ENCODE measurements around the gene TMEM54. TPM values are rescaled to one million over a fixed set of nuclear protein-coding genes. Genes with fewer than 3 reads are reported as not detected.

The TMEM54 gene
- total RNA-seq, 1 experiment from 2014 or later, result 95.9 TPM

DNA sequence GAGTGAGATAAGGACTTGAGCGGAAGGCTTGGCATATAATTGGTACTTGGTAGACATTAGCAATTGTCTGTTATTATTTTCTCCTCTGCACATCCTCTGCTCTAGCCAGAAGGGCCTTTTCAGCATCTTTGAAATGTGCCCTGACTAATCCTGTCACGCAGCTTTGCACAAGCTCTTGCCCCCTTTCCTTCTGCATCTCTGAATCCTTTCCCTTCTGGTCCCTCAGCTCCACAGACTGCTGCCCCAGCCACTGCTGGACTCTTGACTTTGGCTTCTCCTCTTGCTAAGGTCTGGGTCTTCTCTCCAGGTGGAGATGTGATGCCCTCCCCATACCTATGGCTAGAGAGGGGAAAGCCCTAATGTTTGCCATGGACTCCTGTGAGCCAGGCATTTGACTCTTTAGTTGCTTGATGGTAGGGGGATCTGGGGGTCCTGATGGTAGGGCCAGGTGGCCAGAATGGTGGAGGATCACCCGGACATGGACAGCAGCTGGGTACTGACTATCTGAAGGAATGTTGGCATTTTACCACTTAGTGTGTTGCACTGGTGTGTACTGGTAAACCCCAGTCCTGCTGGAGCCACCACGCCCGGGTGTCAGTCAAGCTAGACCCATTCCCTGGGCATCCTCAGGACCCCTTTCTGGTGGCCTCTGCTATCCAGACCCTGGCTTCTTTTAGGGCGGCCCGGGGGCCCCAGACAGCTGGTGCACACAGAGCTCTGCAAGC is 10.5 kb downstream of the TMEM54 start:
- BruUV-seq (replicated peaks), result no TSS peak
- Mint-ChIP-seq H3K4me1 (ENCODE audit: low read depth, unreplicated experiment) (peaks cover 12% of the 10 kb centered on the region), H3K27ac (ENCODE audit: unreplicated experiment) (no peak overlapping the region), H3K27me3 (ENCODE audit: unreplicated experiment) (peaks cover 80% of the 10 kb centered on the region), H3K9me3 (ENCODE audit: low read depth, unreplicated experiment) (no peaks in the 10 kb centered on the region), H3K36me3 (ENCODE audit: insufficient read depth, unreplicated experiment) (peaks cover 31% of the 10 kb centered on the region), H3K4me3 (ENCODE audit: low read depth, unreplicated experiment) (no peak overlapping the region)
- CTCF ChIA-PET, result interaction anchor here (0.8 kb wide), 1 partner anchor 164 kb away, joined by 3 read pairs; no protein-coding TSS in a partner anchor
- no peak for DNase-seq
- TF ChIP-seq, protein P1, sequence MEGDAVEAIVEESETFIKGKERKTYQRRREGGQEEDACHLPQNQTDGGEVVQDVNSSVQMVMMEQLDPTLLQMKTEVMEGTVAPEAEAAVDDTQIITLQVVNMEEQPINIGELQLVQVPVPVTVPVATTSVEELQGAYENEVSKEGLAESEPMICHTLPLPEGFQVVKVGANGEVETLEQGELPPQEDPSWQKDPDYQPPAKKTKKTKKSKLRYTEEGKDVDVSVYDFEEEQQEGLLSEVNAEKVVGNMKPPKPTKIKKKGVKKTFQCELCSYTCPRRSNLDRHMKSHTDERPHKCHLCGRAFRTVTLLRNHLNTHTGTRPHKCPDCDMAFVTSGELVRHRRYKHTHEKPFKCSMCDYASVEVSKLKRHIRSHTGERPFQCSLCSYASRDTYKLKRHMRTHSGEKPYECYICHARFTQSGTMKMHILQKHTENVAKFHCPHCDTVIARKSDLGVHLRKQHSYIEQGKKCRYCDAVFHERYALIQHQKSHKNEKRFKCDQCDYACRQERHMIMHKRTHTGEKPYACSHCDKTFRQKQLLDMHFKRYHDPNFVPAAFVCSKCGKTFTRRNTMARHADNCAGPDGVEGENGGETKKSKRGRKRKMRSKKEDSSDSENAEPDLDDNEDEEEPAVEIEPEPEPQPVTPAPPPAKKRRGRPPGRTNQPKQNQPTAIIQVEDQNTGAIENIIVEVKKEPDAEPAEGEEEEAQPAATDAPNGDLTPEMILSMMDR (IDR thresholded peaks at IDR 0.05; ENCODE audit: unreplicated experiment), result no peak
- intact Hi-C loops (cut with micrococcal nuclease; ENCODE audit: unreplicated experiment), result no loop called here

DNA sequence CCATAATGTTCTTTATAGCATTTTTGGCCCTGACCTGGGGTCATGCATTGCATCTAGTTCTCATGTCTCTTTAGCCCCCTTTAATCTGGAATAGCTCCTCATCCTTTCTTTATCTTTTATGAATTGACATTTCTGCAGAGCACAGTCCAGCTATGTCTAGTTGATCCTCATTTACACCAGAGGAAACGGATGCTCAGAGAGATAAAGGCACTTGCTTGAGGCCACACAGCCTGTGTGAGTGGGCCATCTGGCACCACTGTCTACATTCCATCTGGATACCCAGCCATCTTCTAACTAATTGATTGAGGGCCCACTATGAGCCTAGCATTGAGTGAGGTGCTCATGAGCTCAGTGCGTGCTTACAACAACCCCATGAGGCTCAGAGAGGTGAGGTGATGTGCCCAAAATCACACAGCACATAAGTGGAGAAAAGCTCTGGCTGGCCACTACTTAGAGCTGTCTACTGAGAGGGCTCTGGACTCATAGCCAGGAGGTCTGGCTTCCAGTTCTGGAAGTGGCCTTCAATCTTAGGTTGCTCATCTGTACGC is 11.4 kb downstream of the TMEM54 start:
- H3K9me3 Mint-ChIP-seq (ENCODE audit: low read depth, unreplicated experiment), result no peaks in the 10 kb centered on the region
- no peak overlapping the region for H3K4me3 Mint-ChIP-seq (ENCODE audit: low read depth, unreplicated experiment)
- DNase-seq, result no peak
- H3K27me3 Mint-ChIP-seq (ENCODE audit: unreplicated experiment), result peaks cover 89% of the 10 kb centered on the region
- peaks cover 29% of the 10 kb centered on the region for H3K36me3 Mint-ChIP-seq (ENCODE audit: insufficient read depth, unreplicated experiment)
- H3K27ac Mint-ChIP-seq (ENCODE audit: unreplicated experiment), result no peak overlapping the region
- intact Hi-C loops (cut with micrococcal nuclease; ENCODE audit: unreplicated experiment), result no loop called here
- TF ChIP-seq, protein P1 (IDR thresholded peaks at IDR 0.05; ENCODE audit: unreplicated experiment), result no peak
- CTCF ChIA-PET, result interaction anchor here (0.8 kb wide), 1 partner anchor 165 kb away, joined by 3 read pairs; no protein-coding TSS in a partner anchor
- peaks cover 21% of the 10 kb centered on the region for H3K4me1 Mint-ChIP-seq (ENCODE audit: low read depth, unreplicated experiment)
- BruUV-seq (replicated peaks), result no TSS peak

DNA sequence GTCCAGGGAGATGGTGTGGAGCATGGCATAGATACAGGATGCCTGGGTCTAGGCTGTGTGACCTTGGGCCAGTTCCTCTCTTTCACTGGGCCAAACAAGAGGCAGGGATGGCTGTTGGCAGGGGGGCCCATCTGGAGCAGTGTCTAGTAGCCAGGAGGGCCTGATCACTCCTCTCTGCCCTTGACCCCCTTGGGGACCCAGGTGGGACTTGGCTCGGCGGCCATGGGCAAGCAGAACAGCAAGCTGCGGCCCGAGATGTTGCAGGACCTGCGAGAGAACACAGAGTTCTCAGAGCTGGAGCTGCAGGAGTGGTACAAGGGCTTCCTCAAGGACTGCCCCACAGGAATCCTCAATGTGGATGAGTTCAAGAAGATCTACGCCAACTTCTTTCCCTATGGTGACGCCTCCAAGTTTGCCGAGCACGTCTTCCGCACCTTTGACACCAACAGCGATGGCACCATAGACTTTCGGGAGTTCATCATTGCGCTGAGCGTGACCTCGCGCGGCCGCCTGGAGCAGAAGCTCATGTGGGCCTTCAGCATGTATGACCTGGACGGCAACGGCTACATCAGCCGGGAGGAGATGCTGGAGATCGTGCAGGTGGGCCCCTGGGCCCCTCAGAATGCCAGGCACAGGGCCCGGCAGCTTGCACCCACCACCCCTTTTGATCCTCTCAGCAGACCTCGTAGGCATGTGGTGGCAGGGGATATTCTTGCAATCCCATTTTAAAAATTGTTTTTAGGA is 12.3 kb downstream of the TMEM54 start:
- Mint-ChIP-seq H3K4me3 (ENCODE audit: low read depth, unreplicated experiment) (no peak overlapping the region), H3K27ac (ENCODE audit: unreplicated experiment) (no peak overlapping the region), H3K9me3 (ENCODE audit: low read depth, unreplicated experiment) (no peaks in the 10 kb centered on the region), H3K4me1 (ENCODE audit: low read depth, unreplicated experiment) (peaks cover 24% of the 10 kb centered on the region), H3K27me3 (ENCODE audit: unreplicated experiment) (peaks cover 99% of the 10 kb centered on the region), H3K36me3 (ENCODE audit: insufficient read depth, unreplicated experiment) (peaks cover 28% of the 10 kb centered on the region)
- TF ChIP-seq, protein P1 (IDR thresholded peaks at IDR 0.05; ENCODE audit: unreplicated experiment), result no peak
- CTCF ChIA-PET, result no interaction called here
- DNase-seq, result no peak
- BruUV-seq (replicated peaks), result no TSS peak
- intact Hi-C loops (cut with micrococcal nuclease; ENCODE audit: unreplicated experiment), result no loop called here

DNA sequence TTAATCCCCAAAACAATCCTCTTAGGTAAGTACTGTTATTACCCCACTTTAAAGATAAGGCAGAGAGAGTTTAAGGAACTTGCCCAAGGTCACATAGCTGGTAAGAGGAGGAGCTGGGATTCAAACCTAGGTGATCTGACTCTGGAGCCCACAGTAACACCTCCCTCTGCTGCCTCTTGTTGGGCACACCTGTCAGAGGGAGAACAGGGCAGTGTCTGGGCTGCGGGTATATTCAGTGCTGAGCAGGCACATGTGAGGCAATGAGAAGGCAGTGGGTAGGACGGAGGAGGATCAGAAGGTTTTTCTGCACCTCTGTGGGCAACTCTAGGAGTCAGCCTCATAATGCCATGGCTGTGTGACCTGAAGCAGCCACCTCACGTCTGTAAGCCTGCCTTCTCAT is 13.1 kb downstream of the TMEM54 start:
- H3K27ac Mint-ChIP-seq (ENCODE audit: unreplicated experiment), result no peak overlapping the region
- H3K4me3 Mint-ChIP-seq (ENCODE audit: low read depth, unreplicated experiment), result no peak overlapping the region
- peaks cover 27% of the 10 kb centered on the region for H3K4me1 Mint-ChIP-seq (ENCODE audit: low read depth, unreplicated experiment)
- intact Hi-C loops (cut with micrococcal nuclease; ENCODE audit: unreplicated experiment), result no loop called here
- CTCF ChIA-PET, result no interaction called here
- peaks cover 100% of the 10 kb centered on the region for H3K27me3 Mint-ChIP-seq (ENCODE audit: unreplicated experiment)
- DNase-seq, result no peak
- no peaks in the 10 kb centered on the region for H3K9me3 Mint-ChIP-seq (ENCODE audit: low read depth, unreplicated experiment)
- no TSS peak for BruUV-seq (replicated peaks)
- peaks cover 26% of the 10 kb centered on the region for H3K36me3 Mint-ChIP-seq (ENCODE audit: insufficient read depth, unreplicated experiment)
- TF ChIP-seq, protein P1 (IDR thresholded peaks at IDR 0.05; ENCODE audit: unreplicated experiment), result no peak
